ENCODE data around the gene KATNAL2.
"Not testable (repeated sequence)": the region's sequence is repeated elsewhere in the genome, so short reads cannot be mapped to it uniquely, and the experiment has no call there.

KATNAL2 gene

GRCh38 chr18:46953195-46953594 is 35.8 kb downstream of the KATNAL2 start:
- Histone ChIP-seq H3K4me3 (ENCODE audit: insufficient read depth, low read length, poor library complexity, severe bottlenecking) (no peak overlapping the region), H3K4me2 (ENCODE audit: low read depth, low read length, poor library complexity, severe bottlenecking) (no peak overlapping the region), H3K79me2 (ENCODE audit: insufficient read depth, low read length) (no peaks in the 10 kb centered on the region), H4K20me1 (ENCODE audit: low read depth, low read length) (no peaks in the 10 kb centered on the region), H3F3A (ENCODE audit: insufficient read depth) (no peaks in the 10 kb centered on the region), H3K9me2 (replicated peaks; ENCODE audit: insufficient read depth, low read length) (no peaks in the 10 kb centered on the region), H3K36me3 (ENCODE audit: low read length) (peaks cover 8% of the 10 kb centered on the region; the same call in 1 of the 2 replicates), H2AFZ (ENCODE audit: low read depth, low read length, severe bottlenecking) (no peak overlapping the region), H3K9ac (ENCODE audit: low read length) (no peak overlapping the region), H3K9me3 (ENCODE audit: insufficient read depth, low read length) (no peaks in the 10 kb centered on the region), H3K27ac (ENCODE audit: low read depth, low read length) (no peak overlapping the region), H3K27me3 (ENCODE audit: low read length) (no peaks in the 10 kb centered on the region)
- TF ChIP-seq CTCF (IDR thresholded peaks at IDR 0.05; ENCODE audit: insufficient read depth, low read length, poor library complexity, severe bottlenecking): no peak
- no peak for TF ChIP-seq EZH2phosphoT487 (conservative IDR thresholded peaks at IDR 0.05; ENCODE audit: low read length)

GRCh38 chr18:46958209-46958608 is 40.8 kb downstream of the KATNAL2 start:
- Histone ChIP-seq H4K20me1 (ENCODE audit: low read depth, low read length) (no peaks in the 10 kb centered on the region), H3K27ac (ENCODE audit: low read depth, low read length) (no peak overlapping the region), H3K9me2 (replicated peaks; ENCODE audit: insufficient read depth, low read length) (no peaks in the 10 kb centered on the region), H3K4me3 (ENCODE audit: insufficient read depth, low read length, poor library complexity, severe bottlenecking) (no peak overlapping the region), H3K79me2 (ENCODE audit: insufficient read depth, low read length) (no peaks in the 10 kb centered on the region), H3K36me3 (ENCODE audit: low read length) (0 out of 2 replicates have a peak, but pooled peaks cover 9% of the 10 kb centered on the region), H3F3A (ENCODE audit: insufficient read depth) (no peaks in the 10 kb centered on the region), H2AFZ (ENCODE audit: low read depth, low read length, severe bottlenecking) (no peak overlapping the region), H3K27me3 (ENCODE audit: low read length) (no peaks in the 10 kb centered on the region), H3K4me2 (ENCODE audit: low read depth, low read length, poor library complexity, severe bottlenecking) (no peak overlapping the region), H3K9me3 (ENCODE audit: insufficient read depth, low read length) (no peaks in the 10 kb centered on the region), H3K9ac (ENCODE audit: low read length) (no peak overlapping the region)
- TF ChIP-seq CTCF (IDR thresholded peaks at IDR 0.05; ENCODE audit: insufficient read depth, low read length, poor library complexity, severe bottlenecking): no peak
- no peak for TF ChIP-seq EZH2phosphoT487 (conservative IDR thresholded peaks at IDR 0.05; ENCODE audit: low read length)

GRCh38 chr18:46963656-46964578 is 46.5 kb downstream of the KATNAL2 start:
- not testable (repeated sequence) for H2AFZ ChIP-seq (ENCODE audit: low read depth, low read length, severe bottlenecking); H3K4me2 ChIP-seq (ENCODE audit: low read depth, low read length, poor library complexity, severe bottlenecking); H3K79me2 ChIP-seq (ENCODE audit: insufficient read depth, low read length); H3K4me3 ChIP-seq (ENCODE audit: insufficient read depth, low read length, poor library complexity, severe bottlenecking); H4K20me1 ChIP-seq (ENCODE audit: low read depth, low read length); H3F3A ChIP-seq (ENCODE audit: insufficient read depth); H3K9me2 ChIP-seq (replicated peaks; ENCODE audit: insufficient read depth, low read length); H3K9me3 ChIP-seq (ENCODE audit: insufficient read depth, low read length); H3K27me3 ChIP-seq (ENCODE audit: low read length); H3K9ac ChIP-seq (ENCODE audit: low read length); H3K36me3 ChIP-seq (ENCODE audit: low read length); H3K27ac ChIP-seq (ENCODE audit: low read depth, low read length)

GRCh38 chr18:46964579-46965293 is 47.3 kb downstream of the KATNAL2 start:
- not testable (repeated sequence) for H2AFZ ChIP-seq (ENCODE audit: low read depth, low read length, severe bottlenecking); H4K20me1 ChIP-seq (ENCODE audit: low read depth, low read length); H3K9me3 ChIP-seq (ENCODE audit: insufficient read depth, low read length); H3K36me3 ChIP-seq (ENCODE audit: low read length); H3F3A ChIP-seq (ENCODE audit: insufficient read depth); H3K27ac ChIP-seq (ENCODE audit: low read depth, low read length); H3K4me2 ChIP-seq (ENCODE audit: low read depth, low read length, poor library complexity, severe bottlenecking); H3K9ac ChIP-seq (ENCODE audit: low read length); H3K27me3 ChIP-seq (ENCODE audit: low read length); H3K4me3 ChIP-seq (ENCODE audit: insufficient read depth, low read length, poor library complexity, severe bottlenecking); H3K79me2 ChIP-seq (ENCODE audit: insufficient read depth, low read length); H3K9me2 ChIP-seq (replicated peaks; ENCODE audit: insufficient read depth, low read length)

- not testable (repeated sequence) for H3K9ac ChIP-seq (ENCODE audit: low read length)
These were observed 48.9 kb downstream of the KATNAL2 start for GRCh38 chr18:46966266-46966665.

GRCh38 chr18:46969551-46969950 is 52.1 kb downstream of the KATNAL2 start:
- not testable (repeated sequence) for H3K9ac ChIP-seq (ENCODE audit: low read length); H3F3A ChIP-seq (ENCODE audit: insufficient read depth); H3K4me3 ChIP-seq (ENCODE audit: insufficient read depth, low read length, poor library complexity, severe bottlenecking); H4K20me1 ChIP-seq (ENCODE audit: low read depth, low read length); H3K27me3 ChIP-seq (ENCODE audit: low read length); H2AFZ ChIP-seq (ENCODE audit: low read depth, low read length, severe bottlenecking); H3K9me2 ChIP-seq (replicated peaks; ENCODE audit: insufficient read depth, low read length); H3K27ac ChIP-seq (ENCODE audit: low read depth, low read length); H3K4me2 ChIP-seq (ENCODE audit: low read depth, low read length, poor library complexity, severe bottlenecking); H3K36me3 ChIP-seq (ENCODE audit: low read length); H3K79me2 ChIP-seq (ENCODE audit: insufficient read depth, low read length); H3K9me3 ChIP-seq (ENCODE audit: insufficient read depth, low read length)

More at GRCh38 chr18:46966266-46966665, 48.9 kb downstream of the KATNAL2 start:
- H3K27me3 ChIP-seq (ENCODE audit: low read length); H4K20me1 ChIP-seq (ENCODE audit: low read depth, low read length); H3K9me2 ChIP-seq (replicated peaks; ENCODE audit: insufficient read depth, low read length); H3K4me2 ChIP-seq (ENCODE audit: low read depth, low read length, poor library complexity, severe bottlenecking); H3K9me3 ChIP-seq (ENCODE audit: insufficient read depth, low read length); H3K36me3 ChIP-seq (ENCODE audit: low read length); H3F3A ChIP-seq (ENCODE audit: insufficient read depth); H3K79me2 ChIP-seq (ENCODE audit: insufficient read depth, low read length); H2AFZ ChIP-seq (ENCODE audit: low read depth, low read length, severe bottlenecking); H3K4me3 ChIP-seq (ENCODE audit: insufficient read depth, low read length, poor library complexity, severe bottlenecking); H3K27ac ChIP-seq (ENCODE audit: low read depth, low read length): not testable (repeated sequence)

Measured in SU-DHL-6 (cell line).